Activated naive CD4-positive, alpha-beta T cell (primary cell): ENCODE results near the gene SUCLG1.
"Not testable (repeated sequence)": the region's sequence is repeated elsewhere in the genome, so short reads cannot be mapped to it uniquely, and the experiment has no call there.

Experiments used
- DNase-seq, 4 experiments: peaks; one replicate each; lab custom pipeline; 2025; lab: John Stamatoyannopoulos, UW

SUCLG1 gene

GRCh38 chr2:84459018-84459943 lies at the start of gene SUCLG1:
Gene SUCLG1 (minus strand): TSS chr2:84459280. CDS start chr2:84459269, 11 bp downstream.
- peak; percentile 53 to 74 (median 63) for DNase-seq

GRCh38 chr2:84498150-84498799 lies 39.2 kb upstream of the SUCLG1 start:
- no peak for DNase-seq

GRCh38 chr2:84497285-84497684 lies 38.2 kb upstream of the SUCLG1 start:
- DNase-seq: no peak

GRCh38 chr2:84496386-84496785 lies 37.3 kb upstream of the SUCLG1 start:
- no peak for DNase-seq

GRCh38 chr2:84495539-84496146 lies 36.6 kb upstream of the SUCLG1 start:
- no peak for DNase-seq

GRCh38 chr2:84494070-84494469 lies 35.0 kb upstream of the SUCLG1 start:
- DNase-seq: no peak

GRCh38 chr2:84493514-84493913 lies 34.4 kb upstream of the SUCLG1 start:
- no peak for DNase-seq

GRCh38 chr2:84492571-84492970 lies 33.5 kb upstream of the SUCLG1 start:
- no peak for DNase-seq

- DNase-seq: no peak
Observed at GRCh38 chr2:84491741-84492140, 32.7 kb upstream of the SUCLG1 start.

- DNase-seq: no peak
Observed at GRCh38 chr2:84491256-84491655, 32.2 kb upstream of the SUCLG1 start.

GRCh38 chr2:84487298-84487996 lies 28.4 kb upstream of the SUCLG1 start:
- DNase-seq: no peak

- DNase-seq: no peak
Observed at GRCh38 chr2:84486441-84487115, 27.5 kb upstream of the SUCLG1 start.

- no peak for DNase-seq
Observed at GRCh38 chr2:84483320-84483719, 24.2 kb upstream of the SUCLG1 start.

GRCh38 chr2:84482603-84483002 lies 23.5 kb upstream of the SUCLG1 start:
- DNase-seq: no peak

GRCh38 chr2:84481702-84482101 lies 22.6 kb upstream of the SUCLG1 start:
- no peak for DNase-seq

- DNase-seq: no peak
Observed at GRCh38 chr2:84478867-84479266, 19.8 kb upstream of the SUCLG1 start.

GRCh38 chr2:84477886-84478285 lies 18.8 kb upstream of the SUCLG1 start:
- DNase-seq: no peak

- no peak for DNase-seq
Observed at GRCh38 chr2:84474176-84474575, 15.1 kb upstream of the SUCLG1 start.

GRCh38 chr2:84472856-84473565 lies 13.9 kb upstream of the SUCLG1 start:
- no peak for DNase-seq

GRCh38 chr2:84472423-84472822 lies 13.3 kb upstream of the SUCLG1 start:
- not testable (repeated sequence) for DNase-seq

GRCh38 chr2:84467389-84467788 lies 8.3 kb upstream of the SUCLG1 start:
- DNase-seq: no peak
